Fibroblast of upper back skin (primary cell): Measurements from ENCODE around the gene RASA3.

Source experiments
- DNase-seq: peaks from one replicate; pipeline ENCODE4 v3.0.0-alpha.2; 2013

Gene RASA3

DNA sequence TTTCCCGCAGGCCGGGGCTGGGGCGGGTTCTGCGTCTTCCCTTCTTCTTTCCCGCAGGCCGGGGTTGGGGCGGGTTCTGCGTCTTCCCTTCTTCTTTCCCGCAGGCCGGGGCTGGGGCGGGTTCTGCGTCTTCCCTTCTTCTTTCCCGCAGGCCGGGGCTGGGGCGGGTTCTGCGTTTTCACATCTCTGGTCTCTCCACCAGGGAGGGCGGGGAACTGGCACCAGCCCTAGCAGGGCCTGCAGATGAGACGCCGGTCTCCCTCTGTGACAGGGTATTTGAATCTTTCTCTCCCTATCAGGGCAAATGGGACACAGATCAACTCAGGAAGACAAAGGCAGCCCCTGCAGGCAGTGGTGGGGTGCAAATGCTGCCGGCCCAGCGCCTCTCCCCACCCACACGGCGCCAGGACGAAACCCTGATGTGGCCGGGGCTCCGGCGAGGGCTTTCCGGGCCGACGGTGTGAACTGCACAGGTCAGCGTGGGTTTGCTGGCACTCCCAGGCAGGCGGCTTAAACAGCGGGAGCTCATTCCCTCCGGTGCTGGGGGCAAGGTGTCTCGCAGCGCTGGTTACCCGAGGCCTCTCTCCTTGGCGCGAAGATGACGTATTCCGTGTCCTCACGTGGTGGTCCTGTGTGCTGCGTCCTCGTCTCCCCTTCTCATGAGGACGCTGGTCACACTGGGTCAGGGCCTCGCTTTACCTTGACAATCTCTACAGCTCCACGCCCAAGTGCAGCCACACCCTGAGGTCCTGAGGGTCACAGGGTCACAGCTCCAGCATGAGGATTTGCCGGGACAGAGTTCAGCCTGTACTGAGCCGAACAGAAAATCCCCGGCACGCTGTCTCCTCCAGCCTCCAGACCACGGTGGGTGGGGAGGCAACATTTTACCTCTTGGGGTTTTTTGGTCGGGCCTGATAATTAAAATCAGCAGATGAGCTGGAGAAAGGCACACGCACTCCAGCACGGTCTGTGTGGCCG is 157.8 kb downstream of the RASA3 start:
- DNase-seq = no peak

DNA sequence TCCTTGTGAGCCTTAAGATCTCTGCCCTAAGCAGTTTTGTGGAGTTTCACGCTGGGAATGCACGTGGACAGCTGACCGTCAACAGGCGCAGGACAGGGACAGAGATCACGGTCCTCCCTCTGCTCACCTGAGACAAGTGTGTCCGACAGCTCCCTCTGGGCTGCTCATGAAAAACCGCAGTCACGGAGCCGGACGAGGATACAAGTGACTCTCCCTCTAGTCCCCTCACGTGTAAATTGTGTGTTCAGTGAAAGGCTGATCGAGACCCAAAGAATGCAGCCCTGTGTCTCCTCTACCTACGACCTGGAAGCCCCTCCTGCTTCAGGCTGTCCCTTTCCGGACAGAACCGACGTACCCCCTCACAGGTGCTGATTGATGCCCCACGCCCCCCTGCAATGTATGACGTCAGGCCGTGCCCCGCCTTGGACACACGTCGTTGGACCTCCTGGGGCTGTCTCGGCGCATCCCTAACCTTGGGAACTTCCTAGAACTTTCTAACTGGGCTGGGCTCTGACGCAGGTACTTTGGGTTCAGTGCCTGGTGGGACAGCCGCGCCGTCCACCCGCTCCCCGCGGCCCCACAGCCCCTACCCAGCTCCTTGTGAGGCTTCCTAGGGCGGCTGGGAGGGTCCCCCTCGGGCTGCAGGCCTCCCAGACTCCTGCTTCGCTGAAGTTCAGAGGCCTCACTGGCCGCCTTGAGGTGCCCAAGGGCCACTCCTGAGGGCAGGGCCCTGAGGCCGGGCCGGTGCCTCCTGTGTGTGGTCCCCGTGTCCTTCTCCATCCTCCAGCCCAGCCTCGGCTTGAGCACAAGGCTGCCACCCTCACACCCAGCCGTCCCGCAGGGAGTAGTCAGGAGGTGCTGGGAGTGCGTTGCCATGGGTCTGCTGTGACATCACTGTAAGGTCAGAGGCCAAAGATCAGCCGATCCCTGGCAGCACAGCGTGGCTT is 158.9 kb downstream of the RASA3 start, which contains the start of gene C13orf46:
C13orf46 (minus strand) TSS at position 859 of the 947 bp plus-strand sequence; CDS start at position 780, 79 bp downstream.
- DNase-seq = no peak

DNA sequence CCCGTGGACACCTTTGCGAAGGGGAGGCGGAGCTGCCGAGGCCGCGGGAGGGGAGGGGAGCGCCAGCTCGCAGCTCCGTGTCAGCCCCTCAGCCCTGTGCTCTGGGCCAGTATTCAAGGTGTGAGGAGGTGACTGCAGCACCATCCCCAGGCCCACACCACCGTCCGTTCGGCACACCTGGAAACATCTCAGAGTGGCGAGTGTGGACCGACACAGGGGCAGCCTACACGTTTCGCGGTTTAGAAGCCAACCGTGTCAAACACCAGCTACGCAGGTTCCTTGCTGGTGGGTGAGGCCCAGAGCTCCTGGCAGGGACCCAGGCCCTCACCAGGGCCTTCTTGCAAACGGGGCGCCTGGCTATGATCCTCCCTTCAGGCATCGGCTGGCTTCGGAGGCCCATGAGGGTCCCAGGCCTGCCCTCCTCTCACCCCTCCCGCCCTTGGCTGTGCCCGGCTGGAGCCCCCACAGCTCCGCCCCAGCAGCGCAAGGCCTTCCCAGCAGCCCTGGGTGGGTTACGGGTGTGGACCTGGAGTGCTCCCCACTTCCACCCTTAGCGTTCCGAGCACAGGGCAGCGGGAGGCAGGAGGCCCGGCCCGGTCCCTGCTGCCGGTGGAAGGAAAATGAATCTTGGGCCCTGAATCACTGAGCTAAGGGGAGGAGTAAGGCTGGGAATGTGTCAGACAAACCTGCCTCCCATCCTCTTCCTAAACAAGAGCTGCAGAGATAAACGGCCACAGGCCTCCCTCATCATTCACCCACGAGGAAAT is 159.8 kb downstream of the RASA3 start:
- DNase-seq = no peak

DNA sequence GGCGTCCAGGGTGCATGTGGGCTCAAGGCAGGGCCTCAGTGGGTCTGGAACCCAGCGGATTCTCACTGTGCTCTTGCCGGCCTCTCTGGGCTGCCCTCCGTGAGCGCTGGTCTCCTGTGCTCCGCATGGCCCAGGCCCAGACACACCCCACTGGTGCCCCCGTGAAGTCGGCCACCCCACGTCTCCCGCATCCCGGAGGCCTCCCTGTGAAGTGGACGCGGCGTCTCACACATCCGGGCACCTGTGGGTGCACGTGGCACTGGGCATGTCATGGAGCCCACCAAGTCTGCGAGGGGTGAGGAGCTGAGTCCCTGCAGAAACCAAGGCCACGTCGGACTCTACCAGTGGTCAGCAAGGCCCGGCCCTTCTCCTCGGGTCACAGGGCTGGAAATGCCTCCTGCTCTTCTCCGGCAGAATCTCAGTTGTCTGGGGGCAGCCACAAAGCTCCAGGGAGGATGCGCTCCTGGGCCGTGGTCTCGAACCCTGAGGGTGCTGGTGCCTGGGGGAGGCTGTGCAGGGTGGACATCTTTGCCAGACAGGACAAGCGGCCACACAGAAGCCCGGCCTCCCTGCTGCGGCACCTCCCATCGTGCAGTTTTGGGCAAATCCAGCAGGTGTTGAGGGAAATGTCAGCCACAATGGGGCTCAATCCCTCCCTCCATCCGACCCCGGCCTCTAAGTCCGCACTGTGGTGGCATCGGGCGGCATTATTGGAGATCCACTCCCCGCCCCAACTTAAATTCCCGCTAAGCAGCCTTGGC is 160.8 kb downstream of the RASA3 start:
- no peak for DNase-seq

DNA sequence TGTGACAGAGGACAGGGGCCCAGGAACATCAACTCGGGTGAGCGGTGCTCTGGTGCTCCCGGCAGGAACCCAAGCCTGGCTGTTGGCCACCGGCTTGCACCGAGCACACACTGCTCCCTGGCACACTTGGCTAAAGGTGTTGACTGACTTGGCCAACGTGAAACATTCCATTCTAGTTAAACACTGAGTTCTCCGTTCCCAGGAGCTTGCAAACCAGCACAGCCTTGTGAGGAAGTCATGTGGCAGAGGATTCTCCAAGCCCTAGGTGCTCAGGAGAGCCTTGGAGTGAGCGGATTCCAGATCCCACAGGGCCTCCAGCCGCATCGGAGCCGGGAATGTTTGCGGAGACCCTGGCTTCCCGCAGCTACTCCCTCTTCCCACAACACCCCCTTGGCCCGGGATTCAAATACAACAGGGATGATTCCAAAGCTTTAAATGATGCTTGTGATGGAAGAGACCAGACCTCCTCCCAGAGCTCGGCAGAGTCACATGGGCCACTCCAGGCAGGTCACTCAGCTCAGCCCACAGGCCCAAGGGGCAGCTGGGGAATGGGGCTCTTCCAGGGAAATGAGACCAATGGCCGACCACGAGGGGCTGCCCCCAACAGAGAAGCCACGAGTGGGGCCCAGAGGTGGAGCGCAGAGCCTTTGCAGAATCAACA is 161.5 kb downstream of the RASA3 start:
- peak; percentile 33 for DNase-seq

DNA sequence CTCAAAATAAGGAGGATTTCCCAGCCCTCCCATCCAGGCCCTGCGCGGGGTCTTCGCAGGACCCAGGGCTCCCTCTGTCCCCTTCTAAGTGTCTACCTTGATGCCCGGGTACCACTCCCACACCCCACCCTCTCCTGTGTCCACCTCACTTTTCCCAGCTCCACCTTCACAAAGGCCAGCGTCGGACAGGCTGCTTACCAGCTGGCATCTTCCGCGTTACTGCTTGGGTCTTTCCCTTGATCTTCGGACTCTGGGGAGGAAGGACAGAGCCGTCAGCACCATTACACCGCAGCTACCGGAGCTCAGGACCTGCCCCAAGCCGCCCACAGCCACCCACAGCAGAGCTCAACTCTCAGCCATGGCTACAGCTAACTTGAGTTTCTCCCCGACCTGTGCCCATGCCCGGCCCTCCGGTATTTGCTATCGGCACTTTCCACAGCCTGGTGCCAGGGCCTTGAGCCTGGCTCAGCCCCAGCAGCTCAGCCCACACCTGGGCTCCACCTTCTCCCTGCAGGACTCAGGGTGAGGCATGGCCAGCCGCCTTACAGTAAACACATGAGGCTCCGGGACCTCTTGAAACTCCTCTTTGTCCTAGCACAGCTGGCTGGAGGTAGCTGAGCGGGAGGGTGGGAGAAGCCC is 162.3 kb downstream of the RASA3 start:
- no peak for DNase-seq

DNA sequence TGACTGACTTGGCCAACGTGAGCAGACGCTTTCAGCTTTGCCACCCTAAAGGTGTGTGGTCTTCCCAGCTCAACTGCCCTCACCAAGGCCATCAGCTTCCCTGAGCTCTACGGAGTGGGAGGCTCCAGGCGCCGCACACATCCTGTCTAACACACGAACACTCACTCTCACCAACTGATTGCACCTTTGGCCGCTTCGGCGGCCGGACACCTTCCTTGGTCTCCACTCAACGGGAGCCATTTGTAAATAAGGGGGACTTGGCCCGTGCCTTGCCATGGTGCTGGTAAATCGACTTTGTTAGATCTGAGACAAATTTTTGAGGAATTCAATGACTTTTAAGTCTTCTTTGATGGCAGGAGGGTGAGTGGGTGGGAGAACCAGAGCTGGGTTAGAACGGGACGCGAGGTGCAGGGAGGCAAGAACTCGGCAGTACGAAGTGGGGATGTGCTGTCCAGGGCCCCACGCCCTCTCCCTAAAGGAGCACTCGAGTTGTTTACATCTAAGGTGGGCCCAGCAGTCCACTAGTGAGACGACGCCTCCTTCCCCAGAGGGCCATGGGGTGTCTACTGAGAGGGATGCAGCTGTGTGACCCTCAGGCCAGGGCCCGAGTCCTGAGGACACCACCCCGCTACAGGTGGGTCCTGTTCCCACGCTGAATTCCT is 163.0 kb downstream of the RASA3 start:
- DNase-seq = no peak

DNA sequence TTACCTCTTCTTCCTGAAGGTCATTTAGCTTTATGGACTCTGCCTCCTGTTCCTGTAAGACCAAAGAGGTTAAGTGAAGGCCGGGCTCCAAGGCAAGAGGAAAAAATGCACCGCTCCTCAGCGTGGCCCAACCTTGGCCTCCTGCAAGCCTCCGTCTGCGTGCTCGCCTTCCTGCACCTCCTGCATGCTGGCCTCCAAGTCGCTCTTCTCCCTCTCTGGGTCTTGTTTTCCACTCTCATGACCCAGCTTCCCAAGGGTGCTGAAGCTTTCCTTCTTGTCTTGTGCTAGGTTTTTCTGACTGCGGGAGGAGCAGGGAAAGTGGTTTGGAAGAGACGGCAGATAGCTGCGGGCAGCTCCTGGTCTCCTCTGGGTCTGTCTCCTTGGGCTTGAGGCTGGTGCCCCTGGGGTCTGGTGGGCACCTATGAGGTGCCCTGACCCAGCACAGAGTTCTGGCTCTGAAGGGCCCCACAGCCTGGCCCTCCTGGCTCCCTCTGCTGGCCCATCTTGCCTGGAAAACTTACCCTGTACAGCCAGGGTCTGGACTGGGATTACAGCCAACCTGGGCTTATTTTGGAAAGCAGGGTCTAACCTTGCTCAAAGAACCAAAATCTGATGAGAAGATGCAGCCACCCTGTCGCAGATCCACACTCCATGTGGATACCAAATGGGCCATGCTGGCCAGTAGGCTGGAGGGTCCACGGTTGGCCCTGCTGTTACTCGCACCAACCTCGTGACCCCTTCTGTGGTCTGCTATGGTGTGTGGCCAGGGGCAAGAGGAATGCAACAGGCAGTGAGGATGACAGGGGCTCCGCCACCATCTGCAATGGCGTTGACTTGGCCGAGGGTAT is 163.7 kb downstream of the RASA3 start:
- DNase-seq = no peak

DNA sequence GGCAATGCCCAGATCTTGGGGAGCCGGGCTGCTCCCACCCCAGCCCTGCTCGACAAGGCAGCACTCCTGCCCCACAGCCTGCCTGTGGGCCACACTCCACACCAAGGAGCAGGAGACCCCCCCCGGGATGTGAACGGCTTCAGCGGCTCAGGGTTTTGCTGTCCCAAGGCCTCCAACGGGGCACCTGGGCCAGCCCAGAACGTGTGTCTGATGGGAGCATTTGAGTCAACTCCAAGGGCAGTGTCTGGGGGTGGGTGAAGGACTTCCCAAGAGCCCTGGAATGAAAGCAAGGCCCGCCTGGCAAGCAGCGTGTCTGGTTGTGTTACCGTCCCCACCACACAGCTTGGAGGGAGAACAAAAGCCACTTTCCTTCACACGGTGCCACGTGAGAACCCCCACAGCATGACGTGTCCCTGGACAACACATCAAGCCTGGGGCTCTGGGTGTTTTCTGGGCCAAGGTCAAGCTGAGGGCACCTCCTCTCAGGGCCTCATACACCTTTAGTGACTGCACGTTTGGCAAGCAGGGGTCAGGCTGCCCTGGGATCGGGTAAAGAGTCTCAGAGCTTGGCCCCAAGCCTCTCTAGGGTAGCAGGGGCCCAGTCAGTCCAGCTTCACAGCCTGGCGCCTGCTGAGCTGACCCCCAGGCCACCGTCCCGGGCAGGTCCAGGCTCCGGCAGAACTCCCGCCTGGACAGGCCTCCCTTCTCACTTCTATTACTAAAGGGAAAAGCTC is 164.5 kb downstream of the RASA3 start:
- DNase-seq = no peak

DNA sequence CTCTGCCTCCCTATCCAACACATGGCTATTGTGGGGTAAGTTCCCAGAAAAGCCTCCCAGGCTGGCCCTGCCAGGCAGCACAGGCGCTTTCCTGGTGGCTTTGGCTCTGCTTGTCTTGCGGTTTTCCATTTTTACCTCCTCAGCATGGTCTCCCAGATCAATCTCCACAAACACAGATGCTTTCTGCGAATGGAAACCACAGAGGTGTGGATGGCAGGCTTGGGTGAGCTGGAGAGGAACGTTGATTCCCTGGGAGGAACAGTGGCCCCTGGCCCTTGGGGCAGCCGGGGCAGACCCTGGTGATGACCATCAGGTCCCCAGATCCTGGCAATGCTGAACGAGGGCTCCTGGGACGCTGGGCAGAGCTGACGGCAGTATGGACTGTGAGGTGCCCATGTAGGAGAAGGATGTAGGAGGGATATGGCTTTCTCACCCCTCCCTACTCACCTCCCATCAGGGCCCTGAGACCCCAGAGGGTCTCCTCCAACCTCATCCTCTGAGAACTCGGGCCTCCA is 165.2 kb downstream of the RASA3 start:
- no peak for DNase-seq

DNA sequence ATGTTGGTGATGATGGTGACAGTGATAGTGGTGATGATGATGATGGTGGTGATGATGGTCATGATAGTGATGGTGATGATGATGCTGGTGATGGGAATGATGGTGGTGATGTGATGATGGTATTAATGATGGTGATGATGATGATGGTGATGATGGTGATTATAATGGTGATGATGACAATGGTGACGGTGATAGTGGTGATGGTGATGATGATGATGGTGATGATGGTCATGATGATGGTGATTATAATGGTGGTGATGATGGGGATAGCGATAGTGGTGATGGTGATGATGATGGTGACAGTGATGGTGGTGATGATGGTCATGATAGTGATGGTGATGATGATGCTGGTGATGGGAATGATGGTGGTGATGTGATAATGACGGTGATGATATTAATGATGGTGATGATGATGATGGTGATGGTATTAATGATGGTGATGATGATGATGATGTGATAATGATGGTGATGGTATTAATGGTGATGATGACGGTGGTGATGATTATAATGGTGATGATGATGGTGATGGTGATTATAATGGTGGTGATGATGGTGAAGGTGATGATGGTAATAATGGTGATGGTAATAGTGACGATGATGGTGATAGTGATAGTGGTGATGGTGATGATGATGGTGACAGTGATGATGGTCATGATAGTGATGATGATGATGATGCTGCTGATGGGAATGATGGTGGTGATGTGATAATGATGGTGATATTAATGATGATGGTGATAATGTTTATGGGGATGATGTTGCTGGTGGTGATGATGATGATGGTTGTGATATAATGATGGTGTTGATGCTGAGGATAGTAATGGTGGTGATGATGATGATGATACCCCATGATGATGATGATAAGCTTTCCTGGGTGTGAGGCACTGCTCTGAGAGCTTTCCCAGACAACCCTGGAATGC is 166.2 kb downstream of the RASA3 start:
- DNase-seq = no peak

DNA sequence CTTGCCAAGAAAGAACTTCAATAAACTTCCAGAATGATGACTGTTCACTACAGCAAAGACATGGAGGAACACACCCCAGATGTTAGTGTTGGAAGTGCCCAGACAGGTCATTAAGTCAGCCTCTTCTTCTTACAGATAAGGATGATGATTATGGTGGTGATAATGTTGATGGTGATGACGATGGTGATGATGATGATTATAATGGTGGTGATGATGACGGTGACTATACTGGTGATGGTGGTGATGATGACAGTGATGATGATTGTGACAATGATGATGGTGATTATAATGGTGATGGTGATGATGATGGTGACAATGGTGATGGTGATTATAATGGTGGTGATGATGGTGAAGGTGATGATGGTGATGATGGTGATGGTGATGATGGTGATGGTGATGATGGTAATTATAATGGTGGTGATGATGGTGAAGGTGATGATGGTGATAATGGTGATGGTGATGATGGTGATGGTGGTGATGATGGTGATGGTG is 167.0 kb downstream of the RASA3 start:
- no peak for DNase-seq

DNA sequence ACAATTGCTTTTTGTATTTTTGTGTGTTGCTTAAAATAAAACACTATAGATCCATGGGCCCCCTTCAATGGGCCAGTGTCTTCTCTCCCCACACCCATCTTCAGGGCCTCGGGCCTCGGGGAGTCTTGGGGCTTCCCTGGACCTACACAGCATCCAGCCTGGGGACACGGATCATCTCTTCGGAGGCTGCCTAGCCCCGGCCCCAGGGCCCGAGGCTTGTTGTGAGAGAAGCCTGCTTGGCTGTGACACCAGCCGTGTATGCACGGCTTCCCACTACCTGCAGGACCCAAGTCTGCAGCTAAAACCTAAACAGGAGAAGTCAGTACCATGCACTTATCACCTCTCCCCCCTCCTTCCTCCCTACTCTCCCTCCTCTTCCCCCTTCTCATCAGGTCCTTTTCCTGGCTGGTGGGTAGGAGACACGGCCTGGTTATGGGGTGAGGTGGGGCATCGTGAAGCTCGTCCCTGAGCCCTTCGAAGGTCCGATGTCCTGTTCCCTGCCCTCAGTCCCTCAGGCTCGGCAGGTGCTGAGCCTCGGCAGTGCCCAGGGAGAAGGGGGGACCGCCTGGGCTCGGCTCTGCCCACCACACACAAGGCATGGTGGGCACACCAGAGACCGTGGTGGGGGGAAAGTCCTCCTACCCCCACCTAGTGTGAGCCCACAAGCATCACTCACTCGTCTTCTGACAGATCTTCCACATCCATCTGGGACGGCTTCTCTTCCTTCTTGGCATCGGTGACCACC is 168.0 kb downstream of the RASA3 start:
- DNase-seq = no peak

DNA sequence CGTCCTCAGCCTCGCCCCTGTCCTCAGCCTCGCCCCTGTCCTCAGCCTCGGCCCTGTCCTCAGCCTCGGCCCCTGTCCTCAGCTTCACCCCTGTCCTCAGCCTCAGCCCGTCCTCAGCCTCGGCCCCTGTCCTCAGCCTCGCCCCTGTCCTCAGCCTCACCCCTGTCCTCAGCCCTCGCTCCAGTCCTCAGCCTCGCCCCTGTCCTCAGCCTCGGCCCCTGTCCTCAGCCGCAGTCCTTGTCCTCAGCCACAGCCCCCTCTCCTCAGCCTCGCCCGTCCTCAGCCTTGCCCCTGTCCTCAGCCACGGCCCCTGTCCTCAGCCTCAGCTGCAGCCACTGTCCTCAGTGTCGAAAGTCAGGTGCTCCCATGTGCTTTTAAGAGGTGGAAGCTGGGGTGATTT is 169.0 kb downstream of the RASA3 start:
- no peak for DNase-seq

DNA sequence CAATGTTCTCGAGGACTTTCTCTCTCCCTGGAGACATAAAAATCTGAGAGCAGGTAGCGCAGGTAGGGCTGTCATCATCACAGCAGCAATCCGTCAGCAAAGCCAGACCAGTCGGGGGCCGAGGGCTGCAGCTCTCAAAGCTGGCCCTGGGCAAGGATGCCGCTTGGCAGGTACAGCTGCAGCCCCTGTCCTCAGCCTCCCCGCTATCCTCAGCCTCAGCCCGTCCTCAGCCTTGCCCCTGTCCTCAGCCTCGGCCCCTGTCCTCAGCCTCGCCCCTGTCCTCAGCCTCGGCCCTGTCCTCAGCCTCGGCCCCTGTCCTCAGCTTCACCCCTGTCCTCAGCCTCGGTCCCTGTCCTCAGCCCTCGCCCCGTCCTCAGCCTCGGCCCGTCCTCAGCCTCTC is 169.4 kb downstream of the RASA3 start:
- no peak for DNase-seq

DNA sequence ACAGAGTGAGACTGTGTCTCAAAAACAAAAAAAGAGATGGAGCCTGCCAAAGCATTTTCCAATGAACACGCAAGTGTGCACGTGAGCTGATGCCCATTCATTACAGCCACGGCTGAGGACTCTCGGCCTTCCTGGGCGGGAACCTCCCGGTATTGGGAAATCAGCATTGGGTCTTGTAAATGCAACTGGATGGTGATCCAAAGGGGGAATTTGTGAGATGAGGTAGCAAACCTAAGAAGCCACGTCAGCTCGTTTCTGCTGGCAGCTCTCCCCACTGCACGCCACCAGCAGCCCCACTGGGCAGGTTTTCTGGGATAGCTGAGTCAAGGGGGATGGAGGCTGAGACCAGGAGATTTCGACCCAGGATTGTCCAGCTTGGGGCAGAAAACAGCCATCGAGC is 170.0 kb downstream of the RASA3 start:
- no peak for DNase-seq
